Cardiac fibroblast (primary cell): ENCODE measurements around the gene L3HYPDH.
A peak's percentile ranks its signal among the peaks of the same experiment; 100 is the strongest.
"Not testable (repeated sequence)": the region's sequence is repeated elsewhere in the genome, so short reads cannot be mapped to it uniquely, and the experiment has no call there.

Experiments
- DNase-seq, 2 donors: peaks; one replicate each; pipeline versions ENCODE4 v3.0.0 to v3.0.0-alpha.2; 2010; ENCODE audit warnings: low read depth in 2 of 2
- H3K4me3 ChIP-seq, 2 donors: replicated peaks in 1 of 2; 1 replicate in 1 of 2; 2 replicates in 1 of 2; pipeline ENCODE4 v1.5.1; 2011; ENCODE audit warnings: low read depth in 2 of 2, low read length in 2 of 2, mild to moderate bottlenecking in 2 of 2, moderate library complexity in 1 of 2
- CTCF ChIP-seq: IDR thresholded peaks from one replicate; pipeline ENCODE4 v1.5.1; 2011; ENCODE audit warnings: low read depth, mild to moderate bottlenecking, low read length, inconsistent platforms

The L3HYPDH gene

GRCh38 chr14:59454139-59454538, 30.1 kb downstream of the L3HYPDH start:
- DNase-seq: peak; percentile 97 to 98
- no peak for TF ChIP-seq CTCF
- H3K4me3 ChIP-seq: no peak overlapping the region

GRCh38 chr14:59451849-59452248, 32.4 kb downstream of the L3HYPDH start:
- TF ChIP-seq CTCF: no peak
- no peak overlapping the region for H3K4me3 ChIP-seq
- DNase-seq: peak in 1 of 2 donors; percentile 61

- no peak overlapping the region for H3K4me3 ChIP-seq
- DNase-seq: no peak
- no peak for TF ChIP-seq CTCF
Observed at GRCh38 chr14:59450716-59451115, 33.5 kb downstream of the L3HYPDH start.

GRCh38 chr14:59448673-59449072, 35.5 kb downstream of the L3HYPDH start:
- DNase-seq, H3K4me3 ChIP-seq: not testable (repeated sequence)

- no peak overlapping the region for H3K4me3 ChIP-seq
- DNase-seq: peak; percentile 85 to 91
- TF ChIP-seq CTCF: no peak
Observed at GRCh38 chr14:59439256-59439965, 44.8 kb downstream of the L3HYPDH start.

GRCh38 chr14:59438195-59438647, 46.0 kb downstream of the L3HYPDH start:
- TF ChIP-seq CTCF: no peak
- H3K4me3 ChIP-seq: no peak overlapping the region
- peak; percentile 84 to 91 for DNase-seq

- DNase-seq: no peak
- H3K4me3 ChIP-seq: no peak overlapping the region
- no peak for TF ChIP-seq CTCF
Observed at GRCh38 chr14:59435987-59436386, 48.2 kb downstream of the L3HYPDH start.
